ENCODE measurements around the gene RBM33.

The RBM33 gene

GRCh38 chr7:155698633-155699032 lies 54.2 kb downstream of the RBM33 start:
- no peak overlapping the region for H3K9ac ChIP-seq (ENCODE audit: low read length)
- H4K20me1 ChIP-seq (ENCODE audit: insufficient read depth, low read length), result peaks cover 29% of the 10 kb centered on the region
- H3F3A ChIP-seq (ENCODE audit: insufficient read depth, low read length), result no peaks in the 10 kb centered on the region
- peaks cover 86% of the 10 kb centered on the region for H3K79me2 ChIP-seq (ENCODE audit: low read length)
- H3K9me2 ChIP-seq (replicated peaks; ENCODE audit: insufficient read depth, low read length), result no peaks in the 10 kb centered on the region
- no peak overlapping the region for H3K4me3 ChIP-seq (ENCODE audit: low read length)
- H3K9me3 ChIP-seq (replicated peaks; ENCODE audit: insufficient read depth, low read length), result no peaks in the 10 kb centered on the region
- no peak overlapping the region for H2AFZ ChIP-seq (ENCODE audit: low read length)
- no peak for DNase-seq
- H3K4me1 ChIP-seq (ENCODE audit: low read length), result no peaks in the 10 kb centered on the region
- H3K27me3 ChIP-seq (replicated peaks; ENCODE audit: insufficient read depth, low read length), result no peaks in the 10 kb centered on the region
- no peak overlapping the region for H3K27ac ChIP-seq (ENCODE audit: low read length)
- TF ChIP-seq EZH2phosphoT487 (IDR thresholded peaks at IDR 0.05; ENCODE audit: low read length) (no peak), CTCF (IDR thresholded peaks at IDR 0.05; ENCODE audit: low read length) (no peak), EZH2 (optimal IDR thresholded peaks at IDR 0.05; ENCODE audit: low read depth, low read length) (no peak)
- H3K36me3 ChIP-seq (replicated peaks; ENCODE audit: insufficient read depth, low read length), result peaks cover 11% of the 10 kb centered on the region; the same call in 1 of the 2 replicates
- no peak overlapping the region for H3K4me2 ChIP-seq (ENCODE audit: low read depth, low read length)

GRCh38 chr7:155699180-155699579 lies 54.7 kb downstream of the RBM33 start:
- DNase-seq, result peak; percentile 0
- no peak for TF ChIP-seq EZH2 (optimal IDR thresholded peaks at IDR 0.05; ENCODE audit: low read depth, low read length)
- no peak for TF ChIP-seq CTCF (IDR thresholded peaks at IDR 0.05; ENCODE audit: low read length)
- TF ChIP-seq EZH2phosphoT487 (IDR thresholded peaks at IDR 0.05; ENCODE audit: low read length), result no peak

GRCh38 chr7:155700847-155701246 lies 56.4 kb downstream of the RBM33 start:
- no peaks in the 10 kb centered on the region for H3K9me2 ChIP-seq (replicated peaks; ENCODE audit: insufficient read depth, low read length)
- no peak overlapping the region for H3K4me2 ChIP-seq (ENCODE audit: low read depth, low read length)
- no peak for DNase-seq
- H3K9me3 ChIP-seq (replicated peaks; ENCODE audit: insufficient read depth, low read length), result no peaks in the 10 kb centered on the region
- no peak overlapping the region for H3K27ac ChIP-seq (ENCODE audit: low read length)
- H3K9ac ChIP-seq (ENCODE audit: low read length), result no peak overlapping the region
- no peak overlapping the region for H3K4me3 ChIP-seq (ENCODE audit: low read length)
- H4K20me1 ChIP-seq (ENCODE audit: insufficient read depth, low read length), result peaks cover 17% of the 10 kb centered on the region; the same call in 1 of the 2 replicates
- peaks cover 11% of the 10 kb centered on the region for H3K36me3 ChIP-seq (replicated peaks; ENCODE audit: insufficient read depth, low read length)
- no peak overlapping the region for H2AFZ ChIP-seq (ENCODE audit: low read length)
- H3K79me2 ChIP-seq (ENCODE audit: low read length), result peaks cover 76% of the 10 kb centered on the region
- TF ChIP-seq EZH2 (optimal IDR thresholded peaks at IDR 0.05; ENCODE audit: low read depth, low read length) (no peak), EZH2phosphoT487 (IDR thresholded peaks at IDR 0.05; ENCODE audit: low read length) (no peak), CTCF (IDR thresholded peaks at IDR 0.05; ENCODE audit: low read length) (no peak)
- H3K27me3 ChIP-seq (replicated peaks; ENCODE audit: insufficient read depth, low read length), result no peaks in the 10 kb centered on the region
- H3K4me1 ChIP-seq (ENCODE audit: low read length), result no peaks in the 10 kb centered on the region
- no peaks in the 10 kb centered on the region for H3F3A ChIP-seq (ENCODE audit: insufficient read depth, low read length)

More at GRCh38 chr7:155699180-155699579, 54.7 kb downstream of the RBM33 start:
- Histone ChIP-seq H3K9ac (ENCODE audit: low read length) (no peak overlapping the region), H3K9me2 (replicated peaks; ENCODE audit: insufficient read depth, low read length) (no peaks in the 10 kb centered on the region), H4K20me1 (ENCODE audit: insufficient read depth, low read length) (peaks cover 28% of the 10 kb centered on the region), H3K79me2 (ENCODE audit: low read length) (peaks cover 86% of the 10 kb centered on the region), H3K36me3 (replicated peaks; ENCODE audit: insufficient read depth, low read length) (peaks cover 11% of the 10 kb centered on the region; the same call in 1 of the 2 replicates), H3K4me2 (ENCODE audit: low read depth, low read length) (no peak overlapping the region), H3F3A (ENCODE audit: insufficient read depth, low read length) (no peaks in the 10 kb centered on the region), H3K27me3 (replicated peaks; ENCODE audit: insufficient read depth, low read length) (no peaks in the 10 kb centered on the region), H2AFZ (ENCODE audit: low read length) (no peak overlapping the region), H3K27ac (ENCODE audit: low read length) (no peak overlapping the region), H3K9me3 (replicated peaks; ENCODE audit: insufficient read depth, low read length) (no peaks in the 10 kb centered on the region), H3K4me3 (ENCODE audit: low read length) (no peak overlapping the region), H3K4me1 (ENCODE audit: low read length) (no peaks in the 10 kb centered on the region)
